HG03175 (cell line): ENCODE data around the gene BEST2.
"Not testable (repeated sequence)": the region's sequence is repeated elsewhere in the genome, so short reads cannot be mapped to it uniquely, and the experiment has no call there.

ENCODE experiments used
- ATAC-seq: cut with Tn5 transposase; IDR thresholded peaks from one replicate; pipeline ENCODE4 v1.9.1; 2021; ENCODE audit warnings: mild to moderate bottlenecking, moderate library complexity; ENCODE audit not compliant: unreplicated experiment

The BEST2 gene

DNA sequence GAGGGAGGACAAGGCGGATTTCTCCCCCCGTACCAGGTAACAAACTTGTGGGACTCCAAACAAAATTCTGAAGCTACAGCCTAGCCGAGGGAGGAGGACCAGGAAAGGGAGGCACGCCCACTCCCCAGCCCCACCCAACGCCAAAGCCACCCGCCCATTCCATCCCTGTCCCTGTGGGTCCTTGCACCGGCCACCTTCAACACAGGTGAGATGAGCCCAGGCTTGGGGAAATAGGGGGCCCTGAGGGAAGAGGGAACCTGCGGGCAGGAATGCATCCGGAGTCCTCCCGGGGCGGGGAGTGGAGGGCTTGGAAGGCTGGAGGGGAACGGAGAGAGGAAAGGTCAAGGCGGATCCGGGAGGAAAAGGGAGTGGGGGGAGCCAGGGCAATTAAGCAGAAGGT is at the start of gene BEST2:
TSS of gene BEST2 (plus strand) at position 157 of the 400 bp plus-strand sequence. CDS start 802 bp downstream, outside the sequence.
- no peak for ATAC-seq

DNA sequence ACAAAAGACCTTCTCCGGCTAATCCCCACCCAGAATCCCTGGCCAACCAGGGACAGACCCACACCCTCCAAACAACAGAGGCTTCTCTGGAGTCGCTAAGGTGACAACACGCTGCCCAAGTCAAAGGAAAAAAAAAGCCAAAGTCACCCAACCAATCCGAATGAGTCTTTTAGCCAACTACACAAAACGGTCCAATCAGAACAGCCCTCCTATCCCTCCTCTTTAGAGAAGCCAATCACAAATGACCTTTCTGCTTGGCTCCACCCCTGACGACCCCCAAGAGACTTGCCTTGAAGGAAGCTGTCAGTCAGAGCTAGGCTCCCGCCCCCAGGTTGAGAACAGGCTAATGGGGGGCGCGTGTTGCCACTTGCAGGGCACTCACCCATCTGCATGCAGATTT is 48.5 kb upstream of the BEST2 start:
- ATAC-seq = no peak

DNA sequence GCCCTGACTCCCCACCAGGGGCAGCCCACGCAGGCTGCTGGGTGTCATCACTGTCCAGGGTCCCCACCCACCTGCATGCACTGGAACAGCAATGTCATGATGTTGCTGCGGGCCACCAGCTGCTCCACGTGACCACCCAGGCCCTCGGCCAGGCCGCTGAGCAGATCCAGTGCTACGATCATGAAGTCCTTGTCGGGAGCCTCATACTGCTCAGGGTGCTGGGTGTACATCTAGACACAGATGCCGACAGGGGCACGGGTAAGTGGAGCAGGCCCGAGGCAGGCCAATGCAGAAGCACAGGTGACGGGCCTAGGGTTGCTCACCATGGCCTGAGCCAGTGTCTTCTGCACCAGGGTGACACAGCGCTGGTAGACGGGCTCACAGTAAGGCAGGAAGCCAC is 46.4 kb upstream of the BEST2 start:
- ATAC-seq = no peak

DNA sequence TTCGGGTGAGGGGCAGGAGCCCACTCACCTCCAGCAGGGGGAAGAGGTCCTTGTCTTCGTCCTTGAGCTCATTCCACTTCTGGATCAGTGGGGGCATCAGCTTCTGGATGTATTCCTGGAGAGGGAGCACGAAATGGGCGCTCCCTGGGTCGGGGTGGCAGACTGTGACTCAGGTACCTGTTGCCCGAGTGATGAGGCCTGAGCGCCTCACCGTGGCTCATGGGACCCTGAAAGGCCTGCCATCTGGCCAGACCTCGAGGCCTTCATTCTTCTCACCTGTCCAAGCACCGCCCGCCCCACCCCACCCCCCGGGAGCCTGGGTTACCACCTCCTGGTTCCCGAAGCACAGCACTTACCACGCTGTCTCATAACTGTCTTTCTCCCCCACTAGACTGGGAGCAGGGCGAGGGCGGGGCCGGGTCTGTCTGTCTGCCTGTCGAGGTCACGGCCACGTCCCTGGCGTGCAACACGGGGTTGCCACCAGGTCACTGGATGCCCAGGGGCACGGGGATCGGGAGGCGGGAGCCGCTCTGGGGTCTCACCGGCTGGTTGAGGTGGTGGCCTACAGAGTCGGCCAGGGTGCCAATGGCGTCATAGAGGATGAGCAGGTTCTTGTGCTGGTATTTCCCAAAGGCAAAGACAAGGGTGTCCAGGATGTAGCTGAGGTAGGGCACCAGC is 45.8 kb upstream of the BEST2 start:
- ATAC-seq = no peak

DNA sequence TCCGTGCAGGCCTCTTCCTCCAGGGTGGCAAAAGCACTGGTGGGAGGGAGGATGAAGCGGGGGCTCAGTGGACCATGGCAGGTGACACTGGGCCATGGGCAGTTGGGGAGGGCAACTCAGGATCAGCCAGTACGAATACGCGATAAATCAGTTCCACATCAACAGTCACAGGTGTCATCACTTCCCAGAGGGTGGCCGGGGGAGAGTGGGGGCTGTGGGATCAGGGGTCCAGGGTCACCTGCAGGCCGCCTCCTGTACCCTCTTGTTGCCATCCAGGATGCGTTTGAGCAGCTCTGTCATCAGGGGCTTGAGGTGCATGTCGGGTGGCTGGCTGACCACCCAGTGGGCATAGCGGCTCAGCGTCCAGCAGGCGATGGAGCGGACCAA is 45.3 kb upstream of the BEST2 start:
- ATAC-seq = no peak

DNA sequence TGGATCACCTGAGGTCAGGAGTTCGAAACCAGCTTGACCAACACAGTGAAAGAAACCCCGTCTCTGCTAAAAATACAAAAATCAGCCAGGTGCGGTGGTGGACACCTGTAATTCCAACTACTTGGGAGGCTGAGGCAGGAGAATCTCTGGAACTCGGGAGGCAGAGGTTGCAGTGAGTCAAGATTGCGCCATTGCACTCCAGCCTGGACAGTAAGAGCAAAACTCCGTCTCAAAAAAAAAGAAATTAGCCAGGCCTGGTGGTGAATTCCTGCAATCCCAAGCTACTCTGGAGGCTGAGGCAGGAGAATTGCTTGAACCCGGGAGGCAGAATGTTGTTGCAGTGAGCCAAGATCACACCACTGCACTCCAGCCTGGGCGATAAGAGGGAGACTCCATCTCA is 43.0 kb upstream of the BEST2 start:
- ATAC-seq = no peak

DNA sequence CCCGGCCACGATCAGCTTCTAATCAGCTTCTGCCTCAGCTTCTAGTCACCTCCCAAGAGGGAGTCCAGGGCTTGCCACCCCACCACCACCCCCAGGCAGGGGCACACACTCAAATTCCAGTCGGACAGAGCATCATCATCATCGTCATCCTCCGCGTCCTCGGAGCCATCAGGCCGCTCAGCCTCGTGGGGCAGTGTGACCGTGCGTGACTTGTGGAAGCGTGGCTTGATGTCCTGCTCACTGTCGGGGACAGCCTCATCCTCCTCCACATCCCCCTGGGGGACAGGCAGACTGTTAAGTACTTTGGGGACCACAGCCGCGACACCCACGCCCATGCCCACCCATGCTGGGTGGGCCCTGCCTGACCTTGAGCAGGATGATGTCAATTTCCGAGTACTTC is 40.4 kb upstream of the BEST2 start:
- ATAC-seq = no peak

DNA sequence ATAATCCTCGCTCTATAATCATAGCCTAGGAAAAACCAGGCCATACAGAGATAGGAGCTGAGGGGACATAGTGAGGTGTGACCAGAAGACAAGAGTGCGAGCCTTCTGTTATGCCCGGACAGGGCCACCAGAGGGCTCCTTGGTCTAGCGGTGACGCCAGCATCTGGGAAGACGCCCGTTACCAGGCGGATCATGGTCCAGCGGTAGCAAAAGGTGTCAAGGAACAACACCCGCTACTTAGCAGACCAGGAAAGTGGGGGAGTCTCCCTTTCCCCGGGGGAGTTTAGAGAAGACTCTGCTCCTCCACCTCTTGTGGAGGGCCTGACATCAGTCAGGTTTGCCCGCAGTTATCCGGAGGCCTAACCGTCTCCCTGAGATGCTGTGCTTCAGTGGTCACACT is 39.5 kb upstream of the BEST2 start:
- not testable (repeated sequence) for ATAC-seq

DNA sequence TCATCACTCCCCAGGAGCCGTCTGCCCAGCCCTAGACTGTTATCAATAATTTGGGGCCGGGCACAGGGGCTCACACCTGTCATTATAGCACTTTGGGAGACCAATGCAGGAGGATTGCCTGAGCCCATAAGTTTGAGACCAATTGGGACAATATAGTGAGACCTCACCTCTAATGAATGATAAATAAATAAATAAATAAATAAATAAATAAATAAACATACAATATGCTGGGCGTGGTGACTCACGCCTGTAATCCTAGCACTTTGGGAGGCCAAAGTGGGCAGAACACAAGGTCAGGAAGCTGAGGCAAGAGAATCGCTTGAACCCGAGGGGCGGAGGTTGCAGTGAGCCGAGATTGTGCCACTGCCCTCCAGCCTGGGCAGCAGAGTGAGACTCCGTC is 38.3 kb upstream of the BEST2 start:
- not testable (repeated sequence) for ATAC-seq

DNA sequence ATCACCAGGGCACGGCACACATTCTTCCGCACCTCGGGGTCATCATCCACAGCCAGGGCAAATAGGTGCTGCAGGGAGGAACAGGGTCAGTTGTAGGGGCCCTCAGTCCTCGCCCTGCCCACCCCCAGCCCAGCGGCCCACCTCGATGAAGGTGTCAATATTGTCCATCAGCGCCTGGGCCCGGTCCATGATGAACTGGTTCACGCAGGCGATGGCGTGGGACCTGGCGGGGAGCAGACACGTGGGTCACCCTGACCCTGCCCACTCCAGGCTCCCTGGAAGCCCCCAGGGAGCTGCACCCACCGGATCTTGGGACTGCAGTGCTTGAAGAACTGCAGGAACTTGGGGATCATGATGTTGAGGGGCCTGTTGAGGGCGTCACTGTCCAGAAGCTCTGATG is 36.5 kb upstream of the BEST2 start:
- no peak for ATAC-seq

DNA sequence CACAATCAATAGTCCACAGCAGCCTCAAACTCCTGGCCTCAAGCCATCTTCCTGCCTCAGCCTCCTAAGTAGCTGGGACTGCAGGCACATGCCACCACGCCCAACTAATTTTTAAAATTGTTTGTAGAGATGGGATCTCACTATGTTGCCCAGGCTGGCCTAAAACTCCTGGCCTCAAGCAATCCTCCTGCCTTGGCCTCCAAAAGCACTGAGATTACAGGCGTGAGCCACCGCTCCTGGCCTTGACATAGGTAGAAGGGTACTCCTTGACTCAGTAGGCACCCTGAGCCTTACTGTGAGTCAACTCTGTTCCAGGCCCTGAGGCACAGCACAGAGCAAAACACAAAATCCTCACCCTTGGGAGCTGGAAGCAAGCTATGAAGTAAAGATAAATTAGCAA is 35.7 kb upstream of the BEST2 start:
- ATAC-seq = no peak

DNA sequence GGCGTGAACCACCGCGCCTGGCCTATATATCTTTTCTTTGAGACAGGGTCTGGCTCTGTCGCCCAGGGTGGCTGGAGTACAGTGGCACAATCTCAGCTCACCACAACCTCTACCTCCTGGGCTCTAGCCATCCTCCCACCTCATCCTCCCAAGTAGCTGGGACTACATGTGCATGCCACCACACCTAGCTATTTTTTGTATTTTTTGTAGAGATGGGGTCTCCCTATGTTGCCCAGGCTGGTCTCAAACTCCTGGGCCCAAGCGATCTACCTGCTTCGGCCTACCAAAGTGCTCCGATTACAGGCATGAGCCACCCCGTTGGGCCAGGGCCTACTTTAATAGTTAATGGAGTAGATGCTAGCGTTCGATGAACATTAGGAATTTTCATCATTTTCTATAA is 31.3 kb upstream of the BEST2 start:
- ATAC-seq = no peak

DNA sequence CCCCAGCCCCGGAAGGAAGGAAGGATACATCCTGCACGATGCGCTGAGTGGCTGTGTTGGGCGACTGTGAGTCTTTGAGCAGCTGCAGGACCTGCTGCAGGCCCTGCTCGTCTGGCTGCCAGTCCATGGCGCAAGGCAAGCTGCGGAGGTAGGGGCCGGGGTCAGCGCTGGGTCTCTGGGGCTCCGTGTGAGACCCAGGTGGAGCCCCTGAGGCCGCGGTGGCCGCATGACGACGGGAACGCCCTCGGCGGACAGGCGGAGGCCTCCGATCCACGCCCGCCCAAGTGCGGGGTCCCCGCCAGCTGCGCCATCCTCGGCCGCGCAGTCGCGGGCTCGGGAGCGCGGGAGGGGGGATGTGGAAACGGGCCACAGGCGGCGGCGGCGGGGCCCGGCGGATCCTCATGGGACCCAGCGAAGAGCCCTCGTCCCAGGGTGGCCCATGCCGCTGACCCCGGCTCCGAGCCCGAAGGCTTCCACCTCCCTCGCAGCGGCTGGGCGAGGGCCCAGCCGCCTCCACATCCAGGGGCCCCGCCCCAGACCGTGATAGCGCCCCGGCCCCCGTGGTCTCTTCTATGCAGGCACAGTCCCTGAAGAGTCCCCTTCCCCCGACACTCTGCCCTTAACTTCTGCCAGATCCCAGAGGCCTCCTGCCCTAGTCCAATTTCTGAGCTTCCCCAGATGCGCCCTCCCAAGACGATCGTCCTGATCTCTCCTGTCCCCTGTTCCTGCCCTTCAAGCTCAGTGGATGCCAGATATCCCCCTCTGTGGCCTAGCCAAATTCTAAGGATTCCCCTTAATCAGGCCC is 30.5 kb upstream of the BEST2 start:
- no peak for ATAC-seq

DNA sequence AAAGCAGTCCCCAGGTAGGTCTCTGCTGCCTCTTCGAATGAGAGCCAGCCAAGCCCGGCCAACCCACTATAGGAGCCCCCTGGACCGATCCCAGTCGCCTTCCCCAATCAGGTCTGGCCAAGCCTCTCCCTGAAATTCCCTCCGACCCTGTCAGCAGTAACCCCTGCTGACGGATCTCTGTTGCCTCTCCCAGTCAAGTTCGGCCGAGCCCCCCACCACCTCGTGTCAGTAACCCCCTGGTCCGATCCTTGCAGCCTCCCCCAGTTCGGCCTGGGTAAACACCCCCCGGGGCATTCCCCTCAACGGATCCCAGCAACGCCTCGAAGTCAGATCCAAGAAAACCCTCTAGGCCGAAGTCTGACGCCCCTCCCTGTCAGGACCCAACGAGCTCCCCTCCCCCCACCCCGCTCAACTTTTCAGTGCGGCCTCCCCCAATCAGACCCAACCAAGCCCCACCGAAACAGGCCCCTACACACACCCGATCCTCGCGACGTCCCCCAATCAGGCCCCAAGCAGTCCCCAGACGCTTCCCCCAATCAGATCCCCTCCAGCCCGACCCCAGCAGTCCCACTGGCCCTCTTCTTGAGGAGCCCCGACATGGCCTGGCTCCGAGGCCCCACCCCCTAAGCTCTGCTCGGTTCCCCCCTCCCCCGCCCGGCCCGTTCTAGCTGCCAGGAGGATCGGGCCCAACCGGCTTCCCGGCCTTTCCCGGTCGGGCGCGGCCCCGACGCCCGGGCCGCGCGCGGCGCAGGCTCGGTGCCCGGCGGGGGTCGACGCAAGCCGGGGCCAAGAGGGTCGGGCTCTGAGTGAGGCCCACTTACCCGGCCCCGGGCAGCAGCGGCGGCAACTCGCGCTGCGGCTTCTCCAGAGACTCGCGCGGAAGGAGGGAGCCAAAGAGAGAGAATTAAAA is 29.7 kb upstream of the BEST2 start:
- ATAC-seq = peak; percentile 29

DNA sequence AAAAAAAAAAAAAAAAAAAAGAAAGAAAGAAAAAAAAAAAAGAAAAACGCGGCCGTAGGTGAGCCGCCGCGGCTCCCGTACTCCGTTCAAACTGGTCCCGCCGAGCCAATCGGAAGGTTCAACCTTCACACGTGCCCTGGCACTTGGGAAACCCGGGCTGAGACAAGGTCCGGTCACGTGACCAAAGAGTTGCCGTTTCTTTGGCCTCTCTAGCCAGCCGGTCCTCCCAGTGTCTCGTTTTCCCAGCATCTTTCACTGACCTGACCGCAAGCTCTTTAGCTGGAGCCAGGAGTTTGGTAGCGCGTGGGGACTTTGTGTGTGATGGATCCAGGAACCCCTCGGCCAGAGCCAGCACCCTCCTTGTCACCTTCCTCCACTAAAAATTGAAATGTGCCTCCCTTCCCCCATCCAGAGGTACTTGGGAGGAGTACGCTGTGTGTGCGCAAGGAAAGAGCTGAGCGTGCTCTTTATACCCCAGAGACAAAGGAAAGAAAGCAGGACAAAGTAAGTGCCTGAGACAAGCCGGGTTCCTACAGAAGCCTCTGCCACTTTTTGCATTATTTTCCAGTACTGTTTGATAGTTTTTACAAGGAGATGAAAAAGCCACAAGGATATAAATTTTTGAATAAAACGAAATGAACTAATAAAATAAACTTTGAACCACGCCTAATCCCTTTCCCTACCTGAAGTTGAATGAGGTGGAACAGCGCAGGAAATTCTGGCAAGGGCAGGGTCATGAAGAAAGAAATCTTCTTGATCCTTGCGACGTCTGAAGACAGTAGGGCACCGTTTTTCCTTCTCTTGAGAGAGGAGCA is 28.8 kb upstream of the BEST2 start:
- peak; percentile 85 for ATAC-seq

DNA sequence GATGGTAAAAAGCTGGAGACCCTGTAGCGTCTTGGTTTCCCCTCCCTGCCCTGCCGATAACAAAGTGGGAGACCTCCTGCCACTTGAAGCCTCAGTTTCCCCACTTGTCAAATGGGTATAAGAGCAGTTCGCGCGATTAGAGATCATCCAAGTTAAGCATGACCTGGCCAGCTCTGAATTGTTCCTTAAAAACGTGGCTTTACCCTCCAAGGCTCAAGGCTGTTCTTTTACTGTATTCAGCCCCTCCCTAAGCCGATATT is 28.3 kb upstream of the BEST2 start:
- ATAC-seq = no peak

DNA sequence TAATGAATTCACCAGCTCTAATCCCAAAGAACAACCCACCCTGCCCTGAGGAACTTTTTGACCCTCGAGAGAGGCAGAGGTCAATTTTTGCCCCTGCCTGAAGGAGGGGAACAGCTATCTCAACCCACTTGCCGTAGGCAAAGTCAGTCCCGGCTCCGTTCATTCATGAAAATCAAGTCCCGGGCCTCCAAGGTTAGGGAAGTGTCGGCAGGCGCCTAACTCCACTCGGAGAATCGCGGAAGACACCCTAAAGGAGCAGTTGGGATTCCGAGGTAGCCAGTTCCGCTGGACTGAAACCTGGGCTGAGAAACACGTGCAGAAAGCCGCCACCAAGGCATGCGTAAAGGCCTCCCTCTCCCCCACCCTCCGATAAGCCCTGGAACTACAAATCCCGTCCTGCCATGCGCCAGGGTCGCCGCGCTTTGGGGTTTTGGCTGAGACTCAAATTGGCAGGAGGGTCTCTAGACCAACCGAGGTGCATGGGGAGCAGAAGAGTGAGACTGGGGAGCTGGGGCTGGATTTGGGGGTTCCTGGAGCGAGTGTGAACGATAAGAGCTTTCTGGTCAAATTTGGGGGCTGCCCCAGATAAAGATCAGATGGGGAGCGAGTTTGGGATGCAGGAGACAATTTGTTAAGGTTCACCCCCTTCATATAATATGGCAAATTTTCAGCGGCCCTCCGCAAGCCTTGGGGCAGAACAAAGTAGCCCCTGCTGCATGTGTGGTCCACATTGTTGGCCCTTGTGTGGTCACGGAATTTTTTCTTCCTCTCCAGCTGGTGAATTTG is 27.8 kb upstream of the BEST2 start, which contains the start of gene TNPO2:
TSS of gene TNPO2 (minus strand) at position 292 of the 786 bp plus-strand sequence. CDS start 2,955 bp downstream, outside the sequence.
- ATAC-seq = no peak

DNA sequence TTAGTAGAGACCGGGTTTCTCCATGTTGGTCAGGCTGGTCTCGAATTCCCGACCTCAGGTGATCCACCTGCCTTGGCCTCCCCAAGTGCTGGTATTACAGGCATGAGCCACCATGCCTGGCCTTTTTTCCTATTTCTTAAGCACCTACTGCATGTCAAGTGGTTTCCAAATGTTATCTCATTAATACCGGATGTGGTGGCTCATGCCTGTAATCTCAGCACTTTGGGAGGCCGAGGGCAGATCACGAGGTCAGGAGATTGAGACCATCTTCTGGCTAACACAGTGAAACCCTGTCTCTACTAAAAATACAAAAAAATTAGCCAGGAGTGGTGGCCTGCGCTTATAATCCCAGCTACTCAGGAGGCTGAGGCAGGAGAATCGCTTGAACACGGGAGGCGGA is 26.0 kb upstream of the BEST2 start:
- not testable (repeated sequence) for ATAC-seq

DNA sequence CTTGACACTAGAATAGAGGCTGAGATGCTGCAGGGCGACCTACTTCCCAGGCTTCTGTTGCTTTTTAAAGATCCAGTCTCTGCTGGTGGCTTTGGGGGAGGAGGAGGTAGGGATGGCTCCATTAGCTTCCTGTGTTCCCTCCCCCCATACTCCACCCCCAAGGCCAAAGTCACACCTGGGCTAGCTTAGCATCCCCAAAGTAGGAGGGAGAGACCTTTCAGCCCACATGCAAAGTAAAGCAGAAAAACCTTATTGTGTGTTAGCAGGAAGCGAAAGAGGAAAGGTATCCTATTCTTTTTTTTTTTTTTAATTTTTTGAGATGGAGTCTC is 24.6 kb upstream of the BEST2 start:
- ATAC-seq = no peak

DNA sequence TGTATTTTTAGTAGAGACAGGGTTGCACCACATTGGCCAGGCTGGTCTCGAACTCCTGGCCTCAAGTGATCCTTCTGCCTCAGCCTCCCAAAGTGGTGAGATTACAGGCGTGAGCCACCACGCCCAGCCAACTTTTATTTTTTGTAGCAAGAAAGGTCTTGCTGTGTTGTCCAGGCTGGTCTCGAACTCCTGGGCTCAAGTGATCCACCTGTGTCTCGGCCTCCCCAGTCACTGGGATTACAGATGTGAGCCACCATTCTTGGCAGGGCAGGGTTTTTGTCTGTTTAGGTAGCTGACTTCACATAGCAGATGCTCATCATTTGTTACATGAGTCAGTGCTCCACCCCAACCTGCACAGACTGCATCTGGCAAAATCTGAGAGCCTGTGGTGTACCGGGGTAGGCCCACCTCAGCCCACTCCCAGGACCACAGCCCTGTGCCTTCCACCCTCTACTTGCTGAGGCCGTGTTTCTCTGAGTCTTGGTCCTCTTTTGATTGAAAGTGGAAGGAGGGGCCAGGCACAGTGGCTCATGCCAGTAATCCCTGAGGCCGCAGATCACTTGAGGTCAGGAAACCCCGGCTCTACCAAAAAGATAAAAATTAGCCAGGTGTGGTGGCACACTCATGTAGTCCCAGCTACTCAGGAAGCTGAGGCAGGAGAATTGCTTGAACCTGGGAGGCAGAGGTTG is 23.7 kb upstream of the BEST2 start:
- ATAC-seq = no peak
